HepG2 (cell line): Measurements from ENCODE around the gene GUK1. TPM values are rescaled to one million over a fixed set of nuclear protein-coding genes. Genes with fewer than 3 reads are reported as not detected.

Experiments used
- CREB1 ChIP-seq, 2 experiments: fragments of 450-650 bp in 1 of 2; IDR thresholded peaks; 2 replicates each; pipeline ENCODE4 v1.6.1; 2016 to 2017; ENCODE audit warnings: control low read depth in 1 of 2, mild to moderate bottlenecking in 1 of 2, missing compliant biosample characterization in 1 of 2, missing genetic modification characterization in 1 of 2
- GFI1 ChIP-seq: sonication (generic); formaldehyde crosslinking; IDR thresholded peaks from 2 replicates; pipeline ENCODE4 v1.5.0; 2020; ENCODE audit warnings: missing genetic modification reagents, mild to moderate bottlenecking, borderline replicate concordance
- HHEX ChIP-seq: IDR thresholded peaks from 2 replicates; pipeline ENCODE4 v1.6.1; 2016; ENCODE audit warnings: control low read depth
- KLF6 ChIP-seq: IDR thresholded peaks from 2 replicates; pipeline ENCODE4 v1.8.0; 2016; ENCODE audit warnings: missing biosample characterization, missing genetic modification reagents
- KMT2B ChIP-seq: IDR thresholded peaks from 2 replicates; pipeline ENCODE4 v1.6.1; 2016; ENCODE audit warnings: missing genetic modification reagents, missing compliant biosample characterization
- PAF1 ChIP-seq: IDR thresholded peaks from 2 replicates; pipeline ENCODE4 v1.6.1; 2016; ENCODE audit warnings: missing genetic modification reagents, missing compliant biosample characterization
- POLR2A ChIP-seq, 2 experiments: IDR thresholded peaks; 2 replicates each; pipeline ENCODE4 v1.6.1; 2011; ENCODE audit warnings: low read depth in 2 of 2, low read length in 2 of 2, mild to moderate bottlenecking in 1 of 2, moderate library complexity in 1 of 2; ENCODE audit not compliant: insufficient read depth in 1 of 2
- RXRA ChIP-seq: sonication (generic); formaldehyde crosslinking; IDR thresholded peaks from 2 replicates; pipeline ENCODE4 v1.5.1; 2020; ENCODE audit warnings: missing genetic modification reagents
- SALL1 ChIP-seq: sonication (generic); formaldehyde crosslinking; IDR thresholded peaks from 2 replicates; pipeline ENCODE4 v1.8.0; 2022; ENCODE audit warnings: mild to moderate bottlenecking, missing genetic modification reagents
- SRF ChIP-seq: IDR thresholded peaks from 2 replicates; pipeline ENCODE4 v1.6.1; 2011; ENCODE audit warnings: mild to moderate bottlenecking, low read depth, low read length, moderate library complexity
- ZFP41 ChIP-seq: sonication (generic); formaldehyde crosslinking; IDR thresholded peaks from 2 replicates; pipeline ENCODE4 v1.4.0; 2020; ENCODE audit warnings: mild to moderate bottlenecking, missing genetic modification reagents, borderline replicate concordance
- ZNF136 ChIP-seq: sonication (generic); formaldehyde crosslinking; IDR thresholded peaks from 2 replicates; pipeline ENCODE4 v1.8.1; 2022; ENCODE audit warnings: low read depth, mild to moderate bottlenecking, moderate library complexity, missing genetic modification reagents
- ZNF563 ChIP-seq: sonication (generic); formaldehyde crosslinking; IDR thresholded peaks from 2 replicates; pipeline ENCODE4 v1.8.0; 2022; ENCODE audit warnings: mild to moderate bottlenecking, moderate library complexity, missing genetic modification reagents
- ZNF816 ChIP-seq: sonication (generic); formaldehyde crosslinking; IDR thresholded peaks from 2 replicates; pipeline ENCODE4 v1.8.0; 2022; ENCODE audit warnings: missing genetic modification reagents, mild to moderate bottlenecking, borderline replicate concordance
- ZSCAN25 ChIP-seq: sonication (generic); formaldehyde crosslinking; IDR thresholded peaks from 2 replicates; pipeline ENCODE4 v1.8.0; 2022; ENCODE audit warnings: mild to moderate bottlenecking, missing genetic modification reagents
- polyA plus RNA-seq, 8 experiments: library from polyadenylated mRNA; depleted of rRNA in 3 of 8; stranded (reverse) in 7 of 8; unstranded in 1 of 8; fragments of >200 nt; fragmentation: Illumina TruSeq in 4 of 8; extraction: Trizol in 4 of 8; gene quantifications; 2 replicates each; pipeline versions ENCODE4 v1.2.1 to v1.2.3, GENCODE V29; 2011 to 2016; ENCODE audit warnings: low read depth in 4 of 8, missing spikeins in 1 of 8, mixed read lengths in 1 of 8; ENCODE audit not compliant: insufficient read depth in 1 of 8
- total RNA-seq, 5 experiments: library from RNA; depleted of rRNA; stranded (reverse); fragments of >200 nt; fragmentation: Illumina TruSeq; extraction: Trizol; gene quantifications; 2 replicates each; pipeline ENCODE4 v1.2.3, GENCODE V29; 2016; ENCODE audit warnings: low read depth in 1 of 5
- TF ChIP-seq, protein P1 (sequence below): sonication (generic); formaldehyde crosslinking; IDR thresholded peaks from 2 replicates; pipeline ENCODE4 v1.4.0; 2020; ENCODE audit warnings: mild to moderate bottlenecking, missing genetic modification reagents
- TF ChIP-seq, protein P2 (sequence below): sonication (generic); formaldehyde crosslinking; IDR thresholded peaks from 2 replicates; pipeline ENCODE4 v1.5.1; 2020; ENCODE audit warnings: mild to moderate bottlenecking, missing genetic modification reagents, moderate library complexity

The GUK1 gene
- total and polyA plus RNA-seq, 2 of the 13 experiments (the other 11 are each of a cell fraction or from before 2014, with no cell fraction given) = 116 to 154 TPM

DNA sequence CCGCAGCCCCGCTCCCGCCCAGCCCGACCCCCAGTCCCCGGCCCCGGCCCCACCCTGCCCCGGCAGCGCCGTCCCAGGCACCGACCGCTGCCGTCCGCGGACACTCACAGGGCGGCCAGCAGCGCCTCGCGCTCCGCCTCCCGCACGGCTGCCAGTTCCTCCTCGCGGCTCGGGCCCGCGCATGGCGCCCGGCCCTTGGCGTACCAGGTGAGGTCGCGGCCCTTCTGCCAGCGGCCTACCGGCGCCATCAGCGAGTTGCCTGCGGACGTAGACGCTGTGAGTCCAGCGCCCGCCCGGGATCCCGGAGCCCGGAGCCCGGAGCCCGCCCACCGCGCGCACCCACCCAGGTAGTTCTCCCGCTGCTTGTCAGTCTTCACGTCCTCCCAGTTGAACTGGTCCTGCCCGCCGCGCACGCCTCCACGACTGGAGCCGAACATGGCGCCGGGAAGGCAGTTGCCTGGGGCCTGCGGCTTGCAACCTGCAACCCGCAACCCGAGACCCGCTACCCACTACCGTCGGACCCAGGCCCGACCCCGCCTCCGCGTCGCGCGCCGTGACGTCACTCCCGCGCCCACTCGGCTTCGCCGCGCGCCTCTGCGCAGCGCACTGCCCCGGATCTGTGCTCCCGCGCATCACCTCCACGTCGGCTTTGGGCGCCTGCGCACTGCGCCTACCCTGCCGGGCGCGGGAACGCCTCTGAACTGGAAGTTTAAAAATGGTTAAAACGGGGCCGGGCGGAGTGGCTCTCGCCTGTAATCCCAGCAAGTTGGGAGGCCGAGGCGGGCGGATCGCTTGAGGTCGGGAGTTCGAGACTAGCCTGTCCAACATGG is 37.1 kb upstream of the GUK1 start, which contains the start of gene C1orf35 (continued):
- TF ChIP-seq, protein P1, sequence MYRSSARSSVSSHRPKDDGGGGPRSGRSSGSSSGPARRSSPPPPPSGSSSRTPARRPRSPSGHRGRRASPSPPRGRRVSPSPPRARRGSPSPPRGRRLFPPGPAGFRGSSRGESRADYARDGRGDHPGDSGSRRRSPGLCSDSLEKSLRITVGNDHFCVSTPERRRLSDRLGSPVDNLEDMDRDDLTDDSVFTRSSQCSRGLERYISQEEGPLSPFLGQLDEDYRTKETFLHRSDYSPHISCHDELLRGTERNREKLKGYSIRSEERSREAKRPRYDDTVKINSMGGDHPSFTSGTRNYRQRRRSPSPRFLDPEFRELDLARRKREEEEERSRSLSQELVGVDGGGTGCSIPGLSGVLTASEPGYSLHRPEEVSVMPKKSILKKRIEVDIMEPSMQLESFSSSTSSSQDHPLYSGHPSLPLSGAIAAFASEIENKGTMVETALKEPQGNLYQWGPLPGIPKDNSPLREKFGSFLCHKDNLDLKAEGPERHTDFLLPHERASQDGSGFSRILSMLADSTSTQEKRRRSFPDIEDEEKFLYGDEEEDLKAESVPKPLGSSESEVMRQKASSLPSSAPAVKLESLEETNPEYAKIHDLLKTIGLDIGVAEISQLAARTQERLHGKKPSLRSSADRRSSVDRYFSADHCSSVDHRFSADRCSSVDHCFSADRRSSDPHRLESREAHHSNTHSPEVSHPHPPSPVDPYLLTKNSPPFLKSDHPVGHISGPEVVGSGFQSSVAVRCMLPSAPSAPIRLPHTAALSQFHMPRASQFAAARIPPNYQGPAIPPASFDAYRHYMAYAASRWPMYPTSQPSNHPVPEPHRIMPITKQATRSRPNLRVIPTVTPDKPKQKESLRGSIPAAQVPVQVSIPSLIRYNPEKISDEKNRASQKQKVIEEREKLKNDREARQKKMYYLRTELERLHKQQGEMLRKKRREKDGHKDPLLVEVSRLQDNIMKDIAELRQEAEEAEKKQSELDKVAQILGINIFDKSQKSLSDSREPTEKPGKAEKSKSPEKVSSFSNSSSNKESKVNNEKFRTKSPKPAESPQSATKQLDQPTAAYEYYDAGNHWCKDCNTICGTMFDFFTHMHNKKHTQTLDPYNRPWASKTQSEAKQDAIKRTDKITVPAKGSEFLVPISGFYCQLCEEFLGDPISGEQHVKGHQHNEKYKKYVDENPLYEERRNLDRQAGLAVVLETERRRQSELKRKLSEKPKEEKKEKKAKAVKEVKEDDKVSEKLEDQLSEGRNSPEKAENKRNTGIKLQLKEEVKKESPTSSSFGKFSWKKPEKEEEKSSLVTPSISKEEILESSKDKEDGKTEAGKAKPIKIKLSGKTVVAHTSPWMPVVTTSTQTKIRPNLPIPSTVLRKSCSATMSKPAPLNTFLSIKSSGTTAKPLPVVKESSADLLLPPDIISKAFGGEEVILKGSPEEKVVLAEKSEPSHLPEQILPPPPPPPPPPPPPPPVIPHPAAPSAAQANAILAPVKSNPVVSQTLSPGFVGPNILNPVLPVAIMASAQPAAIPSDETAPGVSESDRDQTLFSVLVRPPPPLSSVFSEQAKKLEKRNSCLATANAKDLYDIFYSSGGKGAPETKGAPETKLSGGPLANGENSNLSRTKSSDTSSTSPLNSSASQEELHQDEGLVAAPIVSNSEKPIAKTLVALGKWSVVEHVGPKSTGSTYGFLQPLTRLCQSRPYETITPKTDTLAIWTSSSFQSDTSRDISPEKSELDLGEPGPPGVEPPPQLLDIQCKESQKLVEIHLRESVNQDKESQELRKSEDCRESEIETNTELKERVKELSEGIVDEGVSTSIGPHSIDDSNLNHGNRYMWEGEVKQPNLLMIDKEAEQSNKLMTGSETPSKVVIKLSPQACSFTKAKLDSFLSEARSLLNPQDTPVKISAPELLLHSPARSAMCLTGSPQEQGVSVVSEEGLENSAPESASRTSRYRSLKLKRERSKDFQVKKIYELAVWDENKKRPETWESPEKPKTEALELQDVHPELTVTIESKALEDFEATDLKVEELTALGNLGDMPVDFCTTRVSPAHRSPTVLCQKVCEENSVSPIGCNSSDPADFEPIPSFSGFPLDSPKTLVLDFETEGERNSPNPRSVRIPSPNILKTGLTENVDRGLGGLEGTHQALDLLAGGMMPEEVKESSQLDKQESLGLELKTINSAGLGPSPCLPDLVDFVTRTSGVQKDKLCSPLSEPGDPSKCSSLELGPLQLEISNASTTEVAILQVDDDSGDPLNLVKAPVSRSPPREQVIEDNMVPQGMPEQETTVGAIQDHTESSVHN = no peak
- TF ChIP-seq PAF1 = no peak
- TF ChIP-seq KLF6 (CRISPR knock-in tag) = no peak; the same call in none of the 2 replicates
- peak; percentile 85 for TF ChIP-seq SALL1
- TF ChIP-seq, protein P2, sequence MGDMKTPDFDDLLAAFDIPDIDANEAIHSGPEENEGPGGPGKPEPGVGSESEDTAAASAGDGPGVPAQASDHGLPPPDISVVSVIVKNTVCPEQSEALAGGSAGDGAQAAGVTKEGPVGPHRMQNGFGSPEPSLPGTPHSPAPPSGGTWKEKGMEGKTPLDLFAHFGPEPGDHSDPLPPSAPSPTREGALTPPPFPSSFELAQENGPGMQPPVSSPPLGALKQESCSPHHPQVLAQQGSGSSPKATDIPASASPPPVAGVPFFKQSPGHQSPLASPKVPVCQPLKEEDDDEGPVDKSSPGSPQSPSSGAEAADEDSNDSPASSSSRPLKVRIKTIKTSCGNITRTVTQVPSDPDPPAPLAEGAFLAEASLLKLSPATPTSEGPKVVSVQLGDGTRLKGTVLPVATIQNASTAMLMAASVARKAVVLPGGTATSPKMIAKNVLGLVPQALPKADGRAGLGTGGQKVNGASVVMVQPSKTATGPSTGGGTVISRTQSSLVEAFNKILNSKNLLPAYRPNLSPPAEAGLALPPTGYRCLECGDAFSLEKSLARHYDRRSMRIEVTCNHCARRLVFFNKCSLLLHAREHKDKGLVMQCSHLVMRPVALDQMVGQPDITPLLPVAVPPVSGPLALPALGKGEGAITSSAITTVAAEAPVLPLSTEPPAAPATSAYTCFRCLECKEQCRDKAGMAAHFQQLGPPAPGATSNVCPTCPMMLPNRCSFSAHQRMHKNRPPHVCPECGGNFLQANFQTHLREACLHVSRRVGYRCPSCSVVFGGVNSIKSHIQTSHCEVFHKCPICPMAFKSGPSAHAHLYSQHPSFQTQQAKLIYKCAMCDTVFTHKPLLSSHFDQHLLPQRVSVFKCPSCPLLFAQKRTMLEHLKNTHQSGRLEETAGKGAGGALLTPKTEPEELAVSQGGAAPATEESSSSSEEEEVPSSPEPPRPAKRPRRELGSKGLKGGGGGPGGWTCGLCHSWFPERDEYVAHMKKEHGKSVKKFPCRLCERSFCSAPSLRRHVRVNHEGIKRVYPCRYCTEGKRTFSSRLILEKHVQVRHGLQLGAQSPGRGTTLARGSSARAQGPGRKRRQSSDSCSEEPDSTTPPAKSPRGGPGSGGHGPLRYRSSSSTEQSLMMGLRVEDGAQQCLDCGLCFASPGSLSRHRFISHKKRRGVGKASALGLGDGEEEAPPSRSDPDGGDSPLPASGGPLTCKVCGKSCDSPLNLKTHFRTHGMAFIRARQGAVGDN (CRISPR knock-in tag) = peak; percentile 97
- 0 out of 2 replicates have a peak, but pooled peaks have one; percentile 41 for TF ChIP-seq ZNF136 (CRISPR knock-in tag)
- peak; percentile 78 for TF ChIP-seq RXRA
- TF ChIP-seq ZFP41 (CRISPR knock-in tag) = peak; percentile 46; the same call in 1 of the 2 replicates
- TF ChIP-seq GFI1 (CRISPR knock-in tag) = peak; percentile 35; the same call in 1 of the 2 replicates
- TF ChIP-seq CREB1 (IDR thresholded peaks at IDR 0.05) = peak; percentile 100
- TF ChIP-seq CREB1 (CRISPR knock-in tag; IDR thresholded peaks at IDR 0.05) = peak; percentile 94
- TF ChIP-seq ZSCAN25 (CRISPR knock-in tag) = 0 out of 2 replicates have a peak, but pooled peaks have one; percentile 44
- TF ChIP-seq HHEX (CRISPR knock-in tag) = no peak
- TF ChIP-seq SRF = no peak; the same call in 1 of the 2 replicates
- TF ChIP-seq POLR2A (IDR thresholded peaks at IDR 0.05; ENCODE audit: insufficient read depth in 1 of 2, low read depth in 2 of 2, low read length in 2 of 2) = peak in 1 of 2 experiments; percentile 59; a peak in 1 of 4 replicates
- TF ChIP-seq KMT2B (CRISPR knock-in tag) = peak; percentile 83; the same call in 1 of the 2 replicates
- TF ChIP-seq ZNF816 (CRISPR knock-in tag) = no peak
- peak; percentile 67; the same call in 1 of the 2 replicates for TF ChIP-seq ZNF563
